SK-N-DZ (cell line): ENCODE data around the gene BTAF1.

Experiments used
- DNase-seq: peaks from one replicate; pipeline ENCODE4 v3.0.0-alpha.2; 2015; ENCODE audit warnings: low spot score
- small RNA-seq, 2 experiments: library from RNA; depleted of rRNA; stranded (forward); fragments of <200 nt; gene quantifications; one replicate each; pipeline ENCODE3, GENCODE V24; 2014

Gene BTAF1

GRCh38 chr10:92047215-92047614 is 123.6 kb downstream of the BTAF1 start:
- no peak for DNase-seq

GRCh38 chr10:92052088-92052487 is 128.5 kb downstream of the BTAF1 start:
- DNase-seq = no peak

GRCh38 chr10:92052741-92053140 is 129.2 kb downstream of the BTAF1 start:
- no peak for DNase-seq

- no peak for DNase-seq
These were observed 131.2 kb downstream of the BTAF1 start for GRCh38 chr10:92054807-92055206.

GRCh38 chr10:92062273-92062672 is 138.7 kb downstream of the BTAF1 start:
- DNase-seq = no peak

- no peak for DNase-seq
These were observed 140.9 kb downstream of the BTAF1 start for GRCh38 chr10:92064506-92064905.

- DNase-seq = no peak
These were observed 142.8 kb downstream of the BTAF1 start for GRCh38 chr10:92066386-92066785.

GRCh38 chr10:92068900-92069299 is 145.3 kb downstream of the BTAF1 start:
- DNase-seq = no peak

GRCh38 chr10:92074126-92074887 is 150.7 kb downstream of the BTAF1 start:
- no peak for DNase-seq

GRCh38 chr10:92075829-92076228 is 152.3 kb downstream of the BTAF1 start:
- no peak for DNase-seq

- no peak for DNase-seq
These were observed 153.2 kb downstream of the BTAF1 start for GRCh38 chr10:92076722-92077121.

- no peak for DNase-seq
These were observed 155.4 kb downstream of the BTAF1 start for GRCh38 chr10:92079003-92079402.

Small RNA genes within 50 kb of the gene (small RNA-seq; reads per million reads assigned to genes)
- gene AL359198.2 (0 reads per million in 2 experiments), gene RF00402 (0 reads per million in 2 experiments)
